Activated gamma-delta T cell treated with Interleukin-2 at 50 U/mL for 16 hours (primary cell): Measurements from ENCODE around the gene DNTT.
A peak's percentile ranks its signal among the peaks of the same experiment; 100 is the strongest.

Source experiments
- DNase-seq: peaks from one replicate; pipeline ENCODE4 v3.0.0-alpha.2; 2020

DNTT gene

DNA sequence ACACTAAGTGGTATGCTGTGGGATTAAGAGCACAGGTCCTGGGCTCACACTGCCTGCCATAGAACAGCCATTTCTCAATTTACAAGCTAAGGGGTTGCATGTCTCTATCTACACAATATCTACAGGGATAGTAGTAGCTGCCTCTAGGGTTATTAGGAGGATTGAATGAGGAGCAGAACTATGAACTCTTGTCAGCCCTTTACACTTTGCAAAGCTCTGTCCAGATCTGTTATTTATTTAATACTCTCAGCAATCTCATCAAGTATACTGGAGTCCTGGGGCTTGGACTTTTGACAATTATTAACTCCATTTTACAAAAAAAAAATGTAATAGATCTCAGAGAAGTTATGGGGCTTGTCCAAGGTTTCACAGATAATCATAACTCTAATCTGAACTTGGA lies 47.8 kb downstream of the DNTT start:
- no peak for DNase-seq

GRCh38 chr10:96352582-96352981 lies 48.3 kb downstream of the DNTT start:
- DNase-seq, result no peak

DNA sequence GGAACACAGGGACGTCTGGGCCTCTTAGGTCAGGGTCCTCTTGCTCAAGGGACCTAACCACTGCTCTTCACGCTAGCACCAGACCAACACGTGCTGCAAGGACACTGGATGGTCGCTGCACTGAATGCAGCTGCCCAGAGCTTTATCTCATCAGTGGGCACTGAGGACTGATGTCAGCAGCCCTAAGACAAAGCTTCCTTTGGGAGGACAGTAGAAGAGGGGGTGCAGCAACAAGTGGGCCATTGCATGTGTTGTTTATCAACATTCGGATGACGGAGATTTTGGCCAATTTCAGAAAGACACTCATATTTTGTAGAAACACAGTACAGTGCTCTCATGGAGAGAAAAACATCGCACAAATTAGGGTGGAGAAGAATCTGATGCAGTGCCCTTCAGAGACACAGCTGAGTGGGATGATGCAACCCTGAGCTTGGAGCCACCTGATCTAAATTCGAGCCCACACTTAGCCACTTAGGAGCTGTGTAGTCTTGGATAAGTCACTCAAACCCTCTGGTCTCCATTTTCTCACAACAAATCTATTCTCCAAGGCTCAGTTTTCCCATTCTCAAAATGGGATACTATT lies 52.9 kb downstream of the DNTT start:
- DNase-seq, result no peak

- DNase-seq, result no peak
These were observed 54.8 kb downstream of the DNTT start, which contains the start of gene OPALIN for GRCh38 chr10:96358851-96359540. TSS of gene OPALIN (minus strand) at chr10:96359002. CDS start at chr10:96358896, 106 bp downstream.

GRCh38 chr10:96359616-96360015 lies 55.4 kb downstream of the DNTT start:
- DNase-seq, result no peak

DNA sequence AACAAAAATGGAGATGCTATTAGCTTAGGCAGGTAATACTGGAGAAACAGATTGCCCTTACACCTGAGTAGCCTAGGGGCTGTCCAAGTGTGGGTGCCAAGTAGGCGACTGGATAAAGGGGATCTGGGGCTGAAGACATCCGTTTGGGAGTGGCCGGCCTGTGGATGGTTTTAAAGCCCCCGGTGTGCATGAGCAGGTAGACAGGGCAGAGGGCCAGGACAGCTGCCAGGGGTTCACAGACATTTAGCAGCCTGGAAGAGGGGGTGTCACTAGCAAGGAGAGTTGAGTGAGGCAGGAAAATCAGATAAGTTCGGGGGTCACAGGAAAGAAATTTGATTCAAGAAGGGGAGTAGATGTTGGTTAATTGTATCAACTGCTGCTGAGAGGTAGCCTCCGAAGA lies 56.1 kb downstream of the DNTT start:
- DNase-seq, result no peak

- DNase-seq, result no peak
These were observed 56.5 kb downstream of the DNTT start for GRCh38 chr10:96360766-96361165.

GRCh38 chr10:96365571-96365970 lies 61.3 kb downstream of the DNTT start:
- no peak for DNase-seq

DNA sequence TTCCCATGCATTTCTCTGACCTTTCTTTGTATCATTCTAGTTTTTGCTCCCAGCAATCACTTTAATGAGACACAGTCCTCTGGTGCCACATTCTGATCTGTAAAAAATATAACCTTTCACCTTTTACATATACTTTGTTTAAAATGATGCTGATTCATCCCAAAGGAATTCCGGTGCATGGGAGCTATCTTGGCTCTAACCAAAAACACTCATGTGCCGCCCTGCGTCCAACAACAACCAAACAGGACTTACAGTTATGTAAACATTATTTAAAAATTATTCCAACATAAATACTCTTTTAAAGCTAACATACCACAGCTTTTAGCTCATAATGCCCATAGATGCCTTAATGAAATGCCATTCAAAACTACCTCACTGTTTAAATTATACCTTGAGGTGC lies 62.3 kb downstream of the DNTT start:
- DNase-seq, result no peak

- no peak for DNase-seq
These were observed 63.2 kb downstream of the DNTT start for GRCh38 chr10:96367470-96367869.

DNA sequence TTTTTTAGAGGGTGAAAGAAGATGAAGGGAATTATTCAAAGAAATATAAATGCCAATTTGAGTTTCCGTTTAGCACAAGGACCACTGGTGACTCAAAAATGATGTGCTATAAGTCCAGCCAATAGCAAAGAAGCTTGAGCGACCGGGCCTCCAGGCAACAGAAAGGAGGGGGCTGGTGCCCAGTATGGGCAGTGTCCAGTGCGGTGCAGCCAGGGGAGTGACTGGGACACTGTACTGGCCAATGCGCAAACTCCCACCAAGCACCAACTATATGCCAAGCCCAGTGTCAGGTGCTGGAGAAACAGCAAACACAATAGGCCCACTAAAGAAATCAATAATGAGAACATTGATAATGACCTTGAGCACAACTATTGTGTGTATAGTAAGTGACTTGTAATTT lies 64.7 kb downstream of the DNTT start:
- DNase-seq, result no peak

GRCh38 chr10:96369890-96370583 lies 65.8 kb downstream of the DNTT start:
- no peak for DNase-seq

GRCh38 chr10:96370584-96371157 lies 66.4 kb downstream of the DNTT start:
- peak; percentile 46 for DNase-seq

DNA sequence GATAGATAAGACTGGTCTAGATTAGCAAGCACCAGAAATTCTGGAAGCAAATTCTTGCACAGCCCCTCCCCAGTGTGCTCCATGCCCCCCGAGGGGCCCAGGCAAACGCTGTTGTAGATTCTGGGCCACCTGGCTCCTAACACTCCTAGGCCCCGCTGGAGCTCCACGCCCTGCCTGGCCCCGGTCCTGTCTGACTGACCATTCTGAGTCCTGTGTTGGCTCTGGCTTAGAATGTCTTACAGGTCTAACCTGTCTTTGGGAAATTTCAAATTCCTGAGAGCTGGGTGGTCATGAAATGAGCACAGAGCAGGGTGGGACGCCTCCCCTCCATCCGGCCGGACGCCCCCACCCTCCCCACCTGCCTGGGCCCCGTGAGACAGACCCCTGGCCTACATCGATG lies 67.1 kb downstream of the DNTT start:
- no peak for DNase-seq

DNA sequence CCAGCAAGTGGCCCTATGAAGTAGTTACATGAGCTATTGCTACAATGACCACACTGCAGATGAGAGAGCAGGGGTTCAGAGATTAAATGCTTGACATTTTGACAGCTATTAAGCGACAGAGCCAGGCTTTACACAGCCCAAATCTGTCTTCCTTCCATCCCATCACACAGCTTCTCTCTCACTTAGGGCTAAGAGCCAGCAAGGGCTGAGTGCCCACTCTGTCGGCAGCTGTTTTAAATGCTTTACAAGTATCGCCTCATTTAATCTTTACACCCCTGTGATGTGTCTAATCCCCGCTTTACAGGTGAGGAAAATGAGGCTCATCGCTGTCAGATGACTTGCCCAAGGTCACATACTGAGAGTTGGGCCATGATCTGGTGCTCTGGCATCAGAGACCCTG lies 69.8 kb downstream of the DNTT start:
- no peak for DNase-seq

DNA sequence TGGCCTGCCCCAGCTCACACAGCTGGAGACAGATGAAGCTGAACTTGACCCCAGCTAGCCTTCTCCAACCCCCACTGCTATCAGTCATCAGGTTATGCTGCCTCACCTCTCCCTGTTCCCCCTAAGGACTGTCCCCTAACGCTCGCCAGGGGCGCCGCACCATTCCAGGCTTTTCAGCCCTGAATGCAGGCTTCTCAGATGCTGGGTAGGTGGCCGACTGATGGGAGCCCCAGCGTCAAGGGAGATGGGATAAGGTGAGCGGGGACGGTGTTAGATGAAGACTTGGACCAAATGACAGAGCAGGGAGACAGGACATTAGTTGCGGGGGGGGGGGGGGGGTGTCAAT lies 70.4 kb downstream of the DNTT start:
- no peak for DNase-seq

DNA sequence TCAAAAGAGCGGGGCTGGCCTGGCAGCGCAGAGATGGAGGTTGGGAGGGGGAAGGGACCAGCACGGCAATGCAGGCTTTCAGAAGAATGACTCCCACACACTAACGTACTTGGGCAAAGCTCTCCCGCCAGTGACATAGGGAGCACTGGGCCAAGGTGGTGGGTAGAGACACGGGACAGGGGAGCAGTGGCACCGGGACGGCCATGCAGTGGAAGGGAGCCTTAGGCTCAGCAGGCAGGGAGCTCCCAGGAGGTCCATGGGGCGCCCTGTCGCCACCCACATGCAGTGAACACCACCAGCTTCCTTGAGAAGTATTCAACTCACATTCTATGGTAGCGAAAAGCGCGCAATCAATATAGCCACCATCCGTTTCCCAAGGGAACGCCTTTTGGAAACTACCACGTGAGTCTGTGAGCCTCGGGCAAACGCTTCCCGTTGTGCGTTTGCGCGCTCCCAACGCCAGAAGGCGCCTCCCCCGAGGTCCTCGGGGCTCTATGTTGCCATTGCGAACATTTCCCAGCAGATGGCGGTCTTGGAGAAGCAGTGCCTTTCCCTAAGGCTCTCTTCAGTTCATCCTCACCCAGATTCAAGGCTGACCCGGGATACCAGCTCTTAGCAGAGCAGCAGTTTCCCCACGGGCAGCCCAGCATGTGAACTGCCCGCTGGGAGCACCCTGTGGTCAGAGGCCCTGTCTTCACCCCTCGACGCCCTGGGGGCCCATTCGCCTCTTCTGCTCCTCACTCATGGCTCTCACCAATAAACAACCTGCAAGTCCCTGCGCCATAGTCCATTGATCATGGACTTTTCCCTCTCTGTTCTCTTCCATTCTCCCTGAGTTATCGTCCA lies 71.0 kb downstream of the DNTT start:
- DNase-seq, result peak; percentile 57

- no peak for DNase-seq
These were observed 72.2 kb downstream of the DNTT start for GRCh38 chr10:96376483-96376882.

DNA sequence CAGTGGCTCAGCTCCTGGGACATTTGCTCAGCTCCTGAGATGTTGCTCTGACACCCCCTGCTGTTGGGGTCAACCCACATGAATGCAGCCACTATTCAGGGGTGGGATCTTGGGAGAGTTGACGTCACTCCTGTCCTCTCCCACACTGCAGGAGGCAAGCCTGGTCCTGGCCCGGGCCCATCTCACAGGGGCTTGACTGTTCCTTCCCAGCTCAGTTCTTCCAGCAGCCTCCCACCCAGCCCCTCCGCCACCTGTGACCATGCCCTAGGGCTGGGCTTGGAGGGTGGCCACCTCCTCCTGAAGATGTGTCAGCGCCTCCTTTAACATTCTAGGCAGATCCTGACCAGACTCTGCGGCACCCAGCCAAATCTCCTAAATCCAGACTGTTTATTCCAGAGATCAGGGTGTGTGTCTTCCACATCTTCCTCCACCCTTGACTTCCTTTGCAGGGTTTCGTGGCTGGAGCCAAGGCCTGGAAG lies 73.6 kb downstream of the DNTT start:
- DNase-seq, result no peak

GRCh38 chr10:96378741-96379140 lies 74.5 kb downstream of the DNTT start:
- DNase-seq, result no peak

DNA sequence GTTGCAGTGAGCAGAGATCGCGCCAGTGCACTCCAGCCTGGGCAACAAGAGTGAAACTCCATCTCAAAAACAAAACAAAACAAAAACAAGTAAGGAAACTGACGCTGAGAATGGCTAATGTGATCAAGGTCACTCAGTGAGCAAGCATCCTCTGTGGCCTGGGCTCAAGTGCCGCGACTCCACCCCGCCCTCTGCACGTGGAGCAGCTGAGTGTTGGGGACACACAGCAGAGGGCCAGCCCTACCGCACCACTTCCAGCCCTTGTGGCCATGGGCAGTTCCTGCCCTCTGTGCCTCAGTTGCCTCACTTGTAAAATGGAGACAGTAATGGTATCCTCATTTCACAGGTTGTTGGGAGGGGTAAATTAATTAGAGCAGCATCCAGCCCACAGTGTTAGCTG lies 75.5 kb downstream of the DNTT start:
- no peak for DNase-seq

- DNase-seq, result no peak
These were observed 76.6 kb downstream of the DNTT start for GRCh38 chr10:96380821-96381220.

GRCh38 chr10:96384506-96384905 lies 80.3 kb downstream of the DNTT start:
- no peak for DNase-seq
